ENCODE results near the gene DLG5.

DLG5 gene

DNA sequence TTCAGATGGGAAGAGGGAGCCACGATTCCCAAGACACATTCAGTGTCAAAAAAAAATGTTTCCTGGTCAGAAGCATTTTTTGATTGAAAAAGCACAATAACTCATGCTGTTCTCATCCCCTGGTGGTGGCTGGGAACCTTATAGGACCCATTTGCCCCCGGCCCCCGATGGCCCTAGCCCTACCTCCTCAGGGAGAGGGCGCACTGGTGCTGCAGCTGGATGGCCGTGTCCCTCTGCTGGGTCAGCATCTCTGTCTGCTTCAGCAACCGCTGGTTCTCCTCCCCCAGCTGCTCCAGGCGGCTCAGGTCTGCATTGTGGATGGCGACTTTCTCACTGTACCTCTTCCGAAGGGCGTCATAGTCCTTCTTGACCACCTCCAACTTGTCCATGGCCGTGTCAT is 83.3 kb downstream of the DLG5 start:
- no peak for DNase-seq (ENCODE audit: low read depth in 2 of 2)

DNA sequence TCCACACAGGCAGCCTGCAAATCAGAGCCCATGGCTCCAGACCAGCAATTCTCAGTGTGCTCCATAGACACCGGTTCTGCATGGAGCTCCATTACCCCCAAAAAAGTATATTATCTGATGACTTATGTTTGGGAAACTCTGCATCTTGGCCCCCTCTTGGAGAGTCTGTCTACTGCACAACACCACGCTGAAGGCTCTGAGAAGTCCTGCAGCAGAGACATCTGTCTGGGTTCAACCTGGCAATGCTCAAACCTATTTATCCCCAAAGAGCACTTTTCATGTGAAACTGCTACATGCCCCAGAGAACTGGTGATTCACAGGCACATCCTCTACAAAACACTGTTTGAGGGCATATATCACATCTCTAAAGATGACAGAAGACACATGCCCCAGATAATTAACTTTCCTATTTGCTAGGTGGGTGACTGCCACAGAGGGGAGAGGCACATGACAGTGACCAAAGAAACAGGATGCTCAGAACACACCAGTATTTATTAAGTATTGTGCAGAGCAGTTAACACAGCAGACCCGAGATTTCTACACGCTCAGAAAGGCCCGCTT is 83.8 kb downstream of the DLG5 start:
- no peak for DNase-seq (ENCODE audit: low read depth in 2 of 2)

- DNase-seq (ENCODE audit: low read depth in 2 of 2): no peak
Measured at GRCh38 chr10:77841711-77842375, 84.7 kb downstream of the DLG5 start.

DNA sequence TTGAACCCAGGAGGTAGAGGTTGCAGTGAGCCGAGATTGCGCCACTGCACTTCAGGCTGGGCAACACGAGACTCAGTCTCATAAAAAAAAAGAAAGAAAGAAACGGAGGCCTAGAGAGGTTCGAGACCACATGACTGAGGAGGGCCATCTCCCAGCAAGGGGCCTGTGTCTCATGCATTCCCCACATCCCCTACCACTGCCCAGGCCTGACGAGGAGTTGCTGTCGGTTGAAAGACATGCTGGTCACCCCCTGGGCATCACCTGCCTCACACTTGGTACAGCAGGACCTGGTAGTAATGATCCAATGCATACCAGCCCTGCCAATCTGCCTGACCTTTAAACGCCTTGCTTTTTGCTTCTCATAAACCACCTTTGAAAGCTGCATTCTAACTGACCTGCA is 85.9 kb downstream of the DLG5 start:
- DNase-seq (ENCODE audit: low read depth in 2 of 2): no peak

DNA sequence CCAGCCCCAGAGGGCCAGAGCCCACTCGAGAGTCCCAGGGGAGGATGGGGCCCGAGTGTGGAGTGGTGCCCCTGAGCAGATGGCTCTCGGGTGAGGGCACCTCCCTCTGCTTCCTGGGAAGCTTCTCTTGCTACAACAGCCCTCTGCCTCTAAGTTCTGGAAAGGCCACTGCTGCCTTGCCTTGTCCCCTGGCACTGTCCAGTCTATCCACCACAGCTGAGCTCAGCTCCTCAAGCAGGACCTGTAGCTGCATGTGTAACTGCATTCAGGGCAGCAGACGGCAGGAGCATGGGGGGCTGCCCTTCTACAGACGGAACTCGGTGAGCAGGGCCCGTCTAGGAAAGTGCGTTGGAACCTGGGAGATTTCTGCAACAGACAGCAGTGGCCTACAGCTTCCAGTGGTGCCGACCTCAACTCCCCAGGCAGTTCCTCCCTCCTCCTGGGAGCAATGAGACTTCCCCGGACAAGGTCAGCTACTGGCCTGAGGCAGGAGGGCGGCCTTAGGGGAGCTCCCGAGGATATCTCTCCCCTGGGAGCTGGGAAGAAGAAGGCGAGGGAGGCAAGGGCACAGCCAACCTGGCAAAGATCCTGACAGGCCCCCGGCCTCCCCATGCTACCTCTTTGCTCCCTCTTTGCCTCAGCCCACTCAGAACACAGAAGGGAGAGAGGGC is 88.5 kb downstream of the DLG5 start:
- no peak for DNase-seq (ENCODE audit: low read depth in 2 of 2)

DNA sequence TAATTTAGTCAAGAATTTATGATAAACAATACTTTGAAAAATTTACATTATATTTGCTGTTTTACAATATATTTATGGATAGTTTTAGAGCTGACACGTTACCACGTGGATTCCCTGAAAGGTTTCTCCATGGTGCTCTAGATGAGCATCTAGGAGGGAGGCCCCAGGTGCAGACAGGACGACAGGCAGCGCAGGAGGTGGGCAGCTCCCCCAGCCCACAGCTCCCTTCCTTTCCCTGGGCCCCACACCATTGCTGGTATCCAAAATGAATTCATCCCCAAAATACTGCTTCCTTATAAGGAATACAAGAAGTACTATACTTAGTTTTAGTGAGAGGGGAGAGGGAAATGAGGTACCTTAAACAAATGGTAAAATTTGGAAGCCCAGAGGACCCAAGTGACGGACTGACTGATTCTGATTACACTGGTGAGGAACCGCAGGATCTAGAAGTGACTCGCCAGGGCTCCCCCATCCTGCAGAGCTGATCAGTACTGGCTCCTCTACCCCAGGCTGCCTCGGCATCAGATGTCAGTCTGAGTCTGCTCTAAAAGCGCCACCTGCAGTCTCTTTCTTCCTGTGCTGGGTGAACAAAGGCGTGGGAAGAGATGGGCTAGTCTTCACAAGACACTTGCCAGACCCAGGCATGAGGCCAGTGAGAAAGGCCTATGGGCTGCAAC is 89.2 kb downstream of the DLG5 start:
- DNase-seq (ENCODE audit: low read depth in 2 of 2): peak; percentile 9 to 25

GRCh38 chr10:77836299-77836820 is 90.2 kb downstream of the DLG5 start:
- peak; percentile 14 to 24 for DNase-seq (ENCODE audit: low read depth in 2 of 2)

DNA sequence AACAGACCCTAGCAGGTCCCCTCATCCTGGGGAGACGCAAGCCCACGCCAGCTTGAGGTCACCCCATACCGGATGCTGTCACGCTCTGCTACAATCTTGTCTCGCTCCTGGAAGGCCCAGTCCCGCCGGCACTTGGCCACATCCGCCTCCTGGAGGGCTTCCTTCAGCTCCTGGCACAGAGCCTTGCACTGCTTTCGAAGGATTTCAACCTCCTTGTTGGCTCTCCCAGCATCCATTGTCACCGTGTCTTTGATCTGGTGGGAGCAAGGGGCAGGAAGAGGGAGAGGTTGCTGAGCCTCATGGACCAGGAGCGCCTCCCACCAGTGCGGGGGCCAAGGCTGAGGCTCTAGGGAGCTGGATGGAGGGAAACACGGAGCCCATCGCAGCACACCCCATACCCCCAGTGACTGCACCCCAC is 90.9 kb downstream of the DLG5 start:
- DNase-seq (ENCODE audit: low read depth in 2 of 2): no peak

GRCh38 chr10:77834943-77835668 is 91.4 kb downstream of the DLG5 start:
- no peak for DNase-seq (ENCODE audit: low read depth in 2 of 2)

- no peak for DNase-seq (ENCODE audit: low read depth in 2 of 2)
Measured at GRCh38 chr10:77834540-77834939, 92.0 kb downstream of the DLG5 start.

DNA sequence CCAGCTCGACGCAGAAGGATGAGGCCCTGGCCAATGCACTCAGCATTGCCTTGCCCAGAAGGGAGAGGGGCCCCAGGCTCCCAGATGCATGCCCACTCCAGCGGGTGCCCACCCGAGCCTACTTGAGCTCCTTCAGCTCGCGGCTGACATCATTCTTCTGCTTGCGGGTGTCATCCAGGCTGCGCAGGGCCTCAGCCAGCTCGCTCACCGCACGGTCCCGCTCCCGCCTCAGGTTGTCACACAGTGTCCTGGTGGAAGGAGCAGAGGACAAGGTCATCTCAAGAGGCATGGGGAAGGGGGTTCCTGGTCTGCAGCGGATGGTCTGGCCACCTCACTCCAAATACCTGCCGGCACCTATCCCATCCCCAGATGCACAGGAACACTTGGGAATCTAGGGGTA is 92.8 kb downstream of the DLG5 start:
- DNase-seq (ENCODE audit: low read depth in 2 of 2): no peak

- DNase-seq (ENCODE audit: low read depth in 2 of 2): no peak
Measured at GRCh38 chr10:77833225-77833624, 93.3 kb downstream of the DLG5 start.

GRCh38 chr10:77832238-77832637 is 94.3 kb downstream of the DLG5 start:
- no peak for DNase-seq (ENCODE audit: low read depth in 2 of 2)

DNA sequence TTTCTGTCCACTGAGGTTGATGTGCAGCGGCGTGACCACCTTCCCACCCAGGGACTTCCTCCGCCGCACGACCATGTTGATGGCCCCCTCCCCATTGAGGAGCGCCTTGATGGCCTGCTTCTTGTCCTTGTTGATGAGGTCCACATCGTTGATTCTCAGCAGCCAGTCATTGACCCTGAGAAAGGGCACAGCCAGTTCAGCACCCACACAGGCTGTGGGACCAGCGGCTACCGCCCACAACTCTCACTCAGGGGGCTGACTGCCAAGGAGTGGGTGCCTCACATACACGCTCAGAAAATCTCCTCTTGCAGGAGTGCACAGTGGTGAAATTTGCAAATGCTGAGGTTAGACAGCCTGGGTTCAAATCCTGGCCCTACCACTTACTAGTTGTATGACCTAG is 97.2 kb downstream of the DLG5 start:
- DNase-seq (ENCODE audit: low read depth in 2 of 2): no peak

GRCh38 chr10:77828377-77828776 is 98.2 kb downstream of the DLG5 start:
- DNase-seq (ENCODE audit: low read depth in 2 of 2): no peak

DNA sequence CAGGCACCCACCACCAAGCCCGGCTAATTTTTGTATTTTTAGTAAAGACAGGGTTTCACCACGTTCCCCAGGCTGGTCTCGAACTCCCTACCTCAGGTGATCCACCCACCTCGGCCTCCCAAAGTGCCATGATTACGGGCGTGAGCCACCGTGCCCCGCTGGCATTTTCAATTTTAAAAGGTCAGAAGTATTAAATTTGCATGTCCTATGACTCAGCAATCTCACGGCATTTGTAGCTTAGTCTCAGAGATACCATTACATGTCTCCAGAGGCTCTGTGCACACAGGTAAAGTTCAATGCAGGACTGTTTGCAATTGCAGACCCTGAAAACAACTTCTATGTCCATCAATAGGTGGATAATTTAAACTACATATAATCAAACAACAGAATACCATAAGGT is 99.2 kb downstream of the DLG5 start:
- no peak for DNase-seq (ENCODE audit: low read depth in 2 of 2)

- DNase-seq (ENCODE audit: low read depth in 2 of 2): no peak
Measured at GRCh38 chr10:77825965-77826364, 100.6 kb downstream of the DLG5 start.

DNA sequence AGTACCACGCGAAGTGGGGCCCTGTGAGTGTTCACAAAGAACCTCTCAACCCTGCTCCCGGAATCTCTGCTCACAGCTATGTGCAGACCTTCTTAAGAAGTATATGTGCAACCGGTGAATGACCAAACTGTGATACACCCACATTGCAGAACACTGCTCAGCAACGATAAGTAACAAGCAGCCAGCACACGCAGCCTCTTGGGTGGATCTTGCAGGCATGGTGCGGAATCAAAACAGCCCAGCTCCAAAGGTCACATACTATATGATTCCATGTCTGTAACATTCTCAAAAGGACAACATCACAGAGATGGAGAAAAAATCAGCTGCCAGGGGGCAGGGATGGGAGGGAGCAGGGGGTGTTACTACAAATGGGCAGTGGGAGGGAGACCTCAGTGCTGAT is 101.6 kb downstream of the DLG5 start:
- DNase-seq (ENCODE audit: low read depth in 2 of 2): no peak

DNA sequence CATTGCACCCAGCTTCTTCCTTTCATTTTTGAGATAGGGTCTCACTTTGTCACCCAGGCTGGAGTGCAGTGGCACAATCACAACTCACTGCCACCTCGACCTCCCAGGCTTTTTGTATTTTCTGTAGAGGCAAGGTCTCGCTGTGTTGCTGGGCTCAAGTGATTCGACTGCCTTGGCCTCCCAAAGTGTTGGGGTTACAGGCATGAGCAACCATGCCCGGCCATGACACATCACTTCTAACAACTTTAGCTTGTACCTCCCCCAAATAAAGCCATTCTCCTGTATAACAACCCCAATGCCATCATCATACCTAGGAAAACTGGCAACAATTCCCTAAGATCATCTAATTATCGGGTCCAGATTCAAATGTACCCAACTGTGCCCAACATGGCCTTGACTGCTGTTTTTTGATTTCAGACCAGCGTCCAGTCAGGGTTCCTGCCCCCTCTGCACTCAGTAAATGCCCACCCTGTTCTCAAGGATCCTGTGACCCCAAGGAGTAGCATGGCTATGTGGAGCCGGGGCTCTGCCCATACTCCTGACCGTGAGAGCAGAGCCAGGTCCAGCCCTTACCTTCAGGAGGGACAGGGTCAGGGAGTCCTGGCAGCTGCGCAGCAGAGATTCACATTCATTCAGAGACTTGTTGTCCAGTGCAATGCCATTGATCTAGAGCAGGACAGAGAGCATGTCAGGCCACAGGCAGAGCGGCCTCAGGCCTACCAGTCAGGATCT is 102.6 kb downstream of the DLG5 start:
- DNase-seq (ENCODE audit: low read depth in 2 of 2): no peak

GRCh38 chr10:77821551-77821950 is 105.0 kb downstream of the DLG5 start:
- no peak for DNase-seq (ENCODE audit: low read depth in 2 of 2)

GRCh38 chr10:77821036-77821435 is 105.5 kb downstream of the DLG5 start:
- DNase-seq (ENCODE audit: low read depth in 2 of 2): no peak

Measured in stimulated activated CD8-positive, alpha-beta memory T cell treated with anti-CD3 and anti-CD28 coated beads, Interleukin-2, amount 100 ng/mL, for 1 hour (primary cell).